ENCODE results near the gene USF1.

DNA sequence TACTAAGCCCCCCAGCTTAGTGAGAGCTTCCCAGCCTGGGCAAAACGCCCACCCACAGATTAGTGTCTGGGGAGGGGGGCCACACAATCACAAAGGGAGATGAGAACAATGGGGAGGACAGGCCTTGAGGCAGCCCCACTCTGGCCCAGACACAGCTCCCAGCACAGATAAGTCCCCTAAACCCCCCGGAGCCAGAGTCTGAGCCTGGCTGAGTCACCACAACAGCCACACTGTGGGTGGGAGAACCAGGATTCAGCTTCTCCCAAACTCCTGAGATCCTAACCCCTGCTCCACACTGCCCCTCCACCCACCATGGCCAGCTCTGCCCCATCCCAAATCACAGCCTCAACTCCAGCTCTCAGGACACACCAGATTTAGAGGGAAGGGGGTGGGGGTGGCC is 39.4 kb upstream of the USF1 start:
- TF ChIP-seq TOX (CRISPR knock-in tag; IDR thresholded peaks at IDR 0.05; ENCODE audit: borderline replicate concordance) (no peak), PPARA (CRISPR knock-in tag; IDR thresholded peaks at IDR 0.05; ENCODE audit: borderline replicate concordance) (no peak), ZFP30 (CRISPR knock-in tag; IDR thresholded peaks at IDR 0.05) (no peak), ZNF70 (CRISPR knock-in tag; IDR thresholded peaks at IDR 0.05) (no peak), GLIS3 (CRISPR knock-in tag; IDR thresholded peaks at IDR 0.05) (no peak), RARB (CRISPR knock-in tag; IDR thresholded peaks at IDR 0.05) (no peak), ISL1 (CRISPR knock-in tag; IDR thresholded peaks at IDR 0.05) (no peak)
- TF ChIP-seq, protein P1, sequence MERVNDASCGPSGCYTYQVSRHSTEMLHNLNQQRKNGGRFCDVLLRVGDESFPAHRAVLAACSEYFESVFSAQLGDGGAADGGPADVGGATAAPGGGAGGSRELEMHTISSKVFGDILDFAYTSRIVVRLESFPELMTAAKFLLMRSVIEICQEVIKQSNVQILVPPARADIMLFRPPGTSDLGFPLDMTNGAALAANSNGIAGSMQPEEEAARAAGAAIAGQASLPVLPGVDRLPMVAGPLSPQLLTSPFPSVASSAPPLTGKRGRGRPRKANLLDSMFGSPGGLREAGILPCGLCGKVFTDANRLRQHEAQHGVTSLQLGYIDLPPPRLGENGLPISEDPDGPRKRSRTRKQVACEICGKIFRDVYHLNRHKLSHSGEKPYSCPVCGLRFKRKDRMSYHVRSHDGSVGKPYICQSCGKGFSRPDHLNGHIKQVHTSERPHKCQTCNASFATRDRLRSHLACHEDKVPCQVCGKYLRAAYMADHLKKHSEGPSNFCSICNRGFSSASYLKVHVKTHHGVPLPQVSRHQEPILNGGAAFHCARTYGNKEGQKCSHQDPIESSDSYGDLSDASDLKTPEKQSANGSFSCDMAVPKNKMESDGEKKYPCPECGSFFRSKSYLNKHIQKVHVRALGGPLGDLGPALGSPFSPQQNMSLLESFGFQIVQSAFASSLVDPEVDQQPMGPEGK (CRISPR knock-in tag; IDR thresholded peaks at IDR 0.05; ENCODE audit: borderline replicate concordance): no peak
